Mesodermal cell (in vitro differentiated cells): Measurements from ENCODE around the gene ERICH3.

Experiments used
- H3K27ac ChIP-seq: 2 replicates; pipeline ENCODE4 v1.7.0; 2013; ENCODE audit warnings: mild to moderate bottlenecking, low read depth, low read length, moderate library complexity; ENCODE audit not compliant: severe bottlenecking
- H3K36me3 ChIP-seq: 2 replicates; pipeline ENCODE4 v1.7.1; 2013; ENCODE audit warnings: mild to moderate bottlenecking, low read length, moderate library complexity; ENCODE audit not compliant: control insufficient read depth, insufficient read depth
- H3K4me1 ChIP-seq: one replicate; pipeline ENCODE4 v1.7.1; 2013; ENCODE audit warnings: mild to moderate bottlenecking, low read length; ENCODE audit not compliant: insufficient read depth, control insufficient read depth, poor library complexity, severe bottlenecking
- H3K4me3 ChIP-seq: 2 replicates; pipeline ENCODE4 v1.7.0; 2013; ENCODE audit warnings: low read length, control low read depth, mild to moderate bottlenecking; ENCODE audit not compliant: insufficient read depth, poor library complexity, severe bottlenecking; ENCODE audit errors: extremely low read depth
- H3K9me3 ChIP-seq: 2 replicates; pipeline ENCODE4 v1.7.1; 2013; ENCODE audit warnings: mild to moderate bottlenecking, low read length, moderate library complexity; ENCODE audit not compliant: control insufficient read depth
- WGBS, 2 experiments: methylation state at CpG; one replicate each; pipeline ENCODE4 v1.1.5; 2013; ENCODE audit warnings: missing lambda C conversion rate in 2 of 2; ENCODE audit not compliant: insufficient coverage in 2 of 2; 5-methylcytosine and 5-hydroxymethylcytosine counted together

Gene ERICH3

DNA sequence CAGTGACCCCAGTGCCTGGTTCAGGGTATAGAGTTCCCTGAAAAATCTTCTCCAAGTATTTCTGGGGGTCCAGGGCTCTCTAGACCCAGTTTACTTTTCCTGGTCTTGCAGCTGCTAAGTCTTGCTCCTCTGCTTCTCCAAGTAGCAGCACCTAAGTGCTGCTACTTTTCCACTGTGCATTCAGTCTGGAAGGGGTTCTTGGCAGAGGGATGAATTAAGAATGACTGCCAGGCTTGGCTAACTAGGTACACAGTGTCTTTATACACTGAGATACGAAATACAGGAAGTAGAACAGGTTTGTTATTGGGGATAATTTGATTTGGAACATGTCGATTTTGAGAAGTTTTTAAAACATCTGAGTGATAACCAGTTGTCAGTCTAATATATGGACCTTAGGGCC is 24.2 kb upstream of the ERICH3 start:
- Histone ChIP-seq H3K27ac (no peak overlapping the region), H3K36me3 (no peaks in the 10 kb centered on the region), H3K4me3 (no peak overlapping the region), H3K9me3 (no peaks in the 10 kb centered on the region), H3K4me1 (no peaks in the 10 kb centered on the region)
- 94 to 100% methylated on average over 2 of the region's 2 CpGs for WGBS, 2 experiments

DNA sequence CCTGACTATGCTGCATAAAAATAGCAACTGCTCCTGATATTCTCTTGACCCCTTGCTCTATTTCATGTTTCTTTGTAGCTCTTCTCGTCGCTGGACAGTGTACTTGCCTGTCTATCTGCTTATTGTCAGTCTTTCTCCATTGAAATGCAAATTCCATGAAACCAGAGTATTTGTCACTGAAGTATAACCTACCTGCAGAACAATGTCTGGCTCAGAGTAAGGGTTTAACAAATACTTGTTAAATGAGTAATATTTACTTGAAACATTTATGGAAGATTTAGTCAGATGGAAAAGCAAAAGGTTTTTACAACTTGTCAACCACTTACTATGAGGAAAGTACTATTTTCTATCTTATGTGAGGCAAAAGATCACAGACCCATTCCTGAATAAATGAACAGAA is 19.9 kb upstream of the ERICH3 start:
- no peaks in the 10 kb centered on the region for H3K9me3 ChIP-seq
- WGBS, 2 experiments = 83 to 89% methylated on average over 2 of the region's 2 CpGs
- H3K27ac ChIP-seq = no peak overlapping the region
- H3K4me3 ChIP-seq = no peak overlapping the region
- no peaks in the 10 kb centered on the region for H3K4me1 ChIP-seq
- no peaks in the 10 kb centered on the region for H3K36me3 ChIP-seq

DNA sequence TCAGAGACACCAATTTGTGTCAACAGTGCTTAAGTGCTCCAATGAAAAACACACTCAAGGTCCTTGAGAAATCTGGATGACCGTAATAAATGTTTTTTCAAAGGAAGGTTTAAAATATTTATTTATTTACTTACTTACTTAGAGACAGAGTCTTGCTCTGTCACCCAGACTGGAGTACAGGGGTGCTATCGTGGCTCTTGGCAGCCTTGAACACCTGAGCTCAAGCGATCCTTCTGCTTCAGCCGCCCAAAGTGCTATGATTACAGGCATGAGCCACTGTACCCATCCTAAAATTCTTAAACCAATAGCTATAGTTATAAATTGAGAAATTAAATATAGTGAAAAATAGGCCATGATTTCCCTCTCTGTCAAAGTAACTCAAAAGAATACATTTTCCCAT is 17.3 kb upstream of the ERICH3 start:
- Histone ChIP-seq H3K36me3 (no peaks in the 10 kb centered on the region), H3K9me3 (no peaks in the 10 kb centered on the region), H3K4me3 (no peak overlapping the region), H3K4me1 (no peaks in the 10 kb centered on the region), H3K27ac (no peak overlapping the region)
- no CpG with 5 or more reads among the region's 4 CpGs for WGBS, 2 experiments

DNA sequence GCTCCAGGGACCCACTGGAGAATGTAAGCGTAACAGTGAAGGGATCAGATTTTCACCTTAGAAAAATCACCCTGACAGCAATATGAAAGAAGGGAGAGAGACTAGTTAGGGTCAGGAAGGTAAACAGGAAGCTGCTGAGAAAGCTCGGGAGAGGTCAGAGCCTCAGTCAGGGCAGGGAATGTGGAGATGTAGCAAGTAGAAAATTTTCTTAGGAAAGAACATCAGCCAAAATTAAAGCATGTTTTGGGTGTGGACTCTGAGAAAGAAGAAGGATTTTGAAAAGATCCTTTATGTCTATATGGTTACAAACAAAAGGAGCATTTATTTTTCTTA is 16.7 kb upstream of the ERICH3 start:
- WGBS, 2 experiments = 0 to 20% methylated on average over 1 of the region's 2 CpGs
- H3K27ac ChIP-seq = no peak overlapping the region
- H3K4me3 ChIP-seq = no peak overlapping the region
- H3K9me3 ChIP-seq = no peaks in the 10 kb centered on the region
- H3K36me3 ChIP-seq = no peaks in the 10 kb centered on the region
- no peaks in the 10 kb centered on the region for H3K4me1 ChIP-seq

DNA sequence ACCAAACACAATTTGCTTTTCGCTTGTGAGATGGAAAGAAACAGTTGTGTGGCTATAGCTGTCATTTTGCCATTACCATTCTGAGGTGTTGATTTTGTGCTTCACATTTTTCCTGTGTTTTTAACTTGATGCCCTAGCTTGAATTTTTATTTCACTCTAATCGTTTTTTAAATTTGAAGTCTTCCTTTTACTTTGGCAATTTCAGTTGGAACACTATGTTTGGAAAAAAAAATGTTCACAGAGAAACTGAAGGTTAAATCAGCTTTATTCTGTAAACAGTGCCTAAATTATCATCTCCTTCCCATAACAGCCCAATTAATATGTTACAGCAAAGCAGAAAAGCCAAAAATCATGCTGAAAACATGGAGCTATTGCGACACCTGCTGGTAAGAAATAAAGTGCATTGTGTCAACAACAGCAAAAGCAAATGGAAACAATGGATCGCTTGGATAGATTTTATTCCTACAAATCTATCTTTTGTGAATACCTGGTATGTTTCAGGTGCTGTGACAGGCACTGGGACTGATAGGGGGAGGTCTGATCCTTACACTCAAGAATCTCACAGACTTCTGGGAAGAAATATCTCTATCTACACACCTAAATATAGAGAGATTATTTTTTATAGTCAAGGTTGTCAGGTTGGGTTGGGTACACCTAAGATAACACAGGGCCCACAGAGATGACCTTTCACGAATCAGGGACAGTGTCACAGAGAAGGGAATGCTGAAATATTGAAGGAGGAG is 16.2 kb upstream of the ERICH3 start:
- Histone ChIP-seq H3K27ac (no peak overlapping the region), H3K4me3 (no peak overlapping the region), H3K36me3 (no peaks in the 10 kb centered on the region), H3K4me1 (no peaks in the 10 kb centered on the region), H3K9me3 (no peaks in the 10 kb centered on the region)
- WGBS, 2 experiments = 0 to 30% methylated on average over 1 to 3 of the region's 5 CpGs

DNA sequence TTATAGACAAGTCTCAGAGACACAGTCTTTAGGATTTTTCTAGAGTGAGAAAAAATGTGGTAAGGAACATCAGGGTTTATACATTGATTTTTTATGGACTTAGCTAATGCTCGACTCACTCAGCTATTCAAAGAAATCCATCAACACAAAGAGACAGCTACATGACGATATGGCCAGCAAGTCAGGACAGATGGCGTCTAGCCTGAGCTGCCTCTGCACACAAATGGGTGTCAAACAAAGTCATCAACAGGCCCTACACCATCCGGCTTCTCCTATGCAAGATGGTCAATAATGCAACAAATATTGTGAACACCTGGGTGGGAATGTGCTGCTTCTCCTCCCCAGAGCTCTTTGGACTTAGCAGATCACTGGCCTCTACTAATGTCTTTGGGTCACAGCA is 13.3 kb upstream of the ERICH3 start:
- H3K4me1 ChIP-seq = no peaks in the 10 kb centered on the region
- H3K36me3 ChIP-seq = no peaks in the 10 kb centered on the region
- H3K27ac ChIP-seq = no peak overlapping the region
- no peak overlapping the region for H3K4me3 ChIP-seq
- 83 to 100% methylated on average over 3 to 4 of the region's 4 CpGs for WGBS, 2 experiments
- no peaks in the 10 kb centered on the region for H3K9me3 ChIP-seq

DNA sequence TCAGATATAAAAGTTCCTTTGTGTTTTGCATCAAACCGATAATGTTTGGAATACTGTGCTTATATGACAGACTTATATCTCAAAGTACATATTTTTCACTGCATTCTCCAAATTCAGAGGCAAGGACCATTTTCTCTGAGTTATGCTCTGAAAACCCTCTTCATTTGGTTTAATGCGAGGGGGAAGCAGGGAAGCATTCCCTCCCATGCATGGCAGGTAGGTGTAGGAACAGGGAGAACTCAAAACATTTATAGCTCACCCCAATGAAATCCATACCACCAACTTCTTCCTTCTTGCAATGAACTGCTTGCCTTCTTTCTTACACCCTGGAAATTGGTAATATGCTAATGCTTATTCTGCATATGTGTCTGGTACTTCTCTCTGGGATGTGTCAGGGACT is 10.7 kb upstream of the ERICH3 start:
- Histone ChIP-seq H3K9me3 (no peaks in the 10 kb centered on the region), H3K4me3 (no peak overlapping the region), H3K27ac (no peak overlapping the region), H3K36me3 (no peaks in the 10 kb centered on the region), H3K4me1 (no peaks in the 10 kb centered on the region)
- WGBS, 2 experiments = no CpG with 5 or more reads among the region's 2 CpGs

DNA sequence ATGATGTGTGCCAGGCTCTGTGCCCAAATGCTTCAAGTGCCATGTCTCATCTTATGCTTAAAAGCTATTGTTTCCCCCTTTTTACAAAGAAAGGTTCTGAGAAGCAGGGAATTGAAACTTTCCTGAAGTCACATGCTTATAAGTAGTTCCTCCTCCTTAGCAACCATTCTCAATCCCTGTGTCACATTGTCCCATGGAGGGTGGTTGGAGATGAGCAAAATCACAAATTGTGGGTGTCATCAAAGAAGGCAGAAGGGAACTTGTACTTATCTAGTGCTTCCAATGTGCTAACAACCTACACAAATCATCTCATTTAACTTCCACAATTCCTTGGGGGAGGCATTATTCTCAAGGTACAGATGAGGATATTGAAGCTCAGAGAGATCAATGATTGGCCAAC is 10.1 kb upstream of the ERICH3 start:
- H3K27ac ChIP-seq = no peak overlapping the region
- no peaks in the 10 kb centered on the region for H3K9me3 ChIP-seq
- H3K4me3 ChIP-seq = no peak overlapping the region
- H3K4me1 ChIP-seq = no peaks in the 10 kb centered on the region
- no peaks in the 10 kb centered on the region for H3K36me3 ChIP-seq

DNA sequence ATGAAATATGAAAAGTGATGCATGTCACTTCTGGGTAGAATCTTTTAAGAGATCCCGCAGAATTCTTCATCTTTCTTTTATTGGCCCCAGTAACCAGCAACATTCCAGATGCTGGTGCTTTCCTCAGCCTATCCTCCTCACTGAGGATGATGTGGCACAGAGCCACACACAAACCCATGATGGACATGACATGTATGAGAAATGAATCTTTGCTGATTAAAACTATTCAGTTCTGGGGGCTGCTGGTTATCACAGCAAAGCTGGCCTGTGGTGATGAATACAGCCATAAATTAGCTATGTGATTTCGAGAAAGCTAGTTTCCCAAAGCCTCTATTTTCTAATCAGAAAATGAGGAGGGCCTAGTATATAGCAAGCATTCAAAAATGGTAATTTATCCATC is 8.3 kb upstream of the ERICH3 start:
- H3K4me3 ChIP-seq = no peak overlapping the region
- H3K4me1 ChIP-seq = no peaks in the 10 kb centered on the region
- H3K36me3 ChIP-seq = no peaks in the 10 kb centered on the region
- H3K9me3 ChIP-seq = no peaks in the 10 kb centered on the region
- H3K27ac ChIP-seq = no peak overlapping the region
- WGBS, 2 experiments = no CpG with 5 or more reads among the region's 2 CpGs

DNA sequence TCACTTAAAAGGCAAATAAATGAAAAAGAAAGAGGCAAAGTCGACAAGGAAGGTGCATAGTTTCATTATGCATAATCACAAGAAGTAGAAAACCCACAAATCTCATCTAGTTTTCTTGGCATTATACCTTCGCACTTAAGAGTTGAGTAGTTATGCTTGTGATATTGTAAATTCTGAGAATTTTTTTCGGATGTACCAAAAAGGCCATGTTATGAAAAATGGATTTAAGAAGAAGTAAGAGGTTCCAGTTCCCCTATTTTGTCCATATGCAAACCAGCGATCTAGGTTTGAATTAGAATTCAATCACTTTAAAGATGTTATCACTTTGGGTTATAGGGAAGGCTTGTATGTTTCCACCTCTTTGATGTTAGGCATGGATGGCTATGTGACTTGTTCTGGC is 7.9 kb upstream of the ERICH3 start:
- Histone ChIP-seq H3K36me3 (no peaks in the 10 kb centered on the region), H3K9me3 (no peaks in the 10 kb centered on the region), H3K4me1 (no peaks in the 10 kb centered on the region), H3K4me3 (no peak overlapping the region), H3K27ac (no peak overlapping the region)
- 80 to 100% methylated on average over 1 of the region's 4 CpGs for WGBS, 2 experiments

DNA sequence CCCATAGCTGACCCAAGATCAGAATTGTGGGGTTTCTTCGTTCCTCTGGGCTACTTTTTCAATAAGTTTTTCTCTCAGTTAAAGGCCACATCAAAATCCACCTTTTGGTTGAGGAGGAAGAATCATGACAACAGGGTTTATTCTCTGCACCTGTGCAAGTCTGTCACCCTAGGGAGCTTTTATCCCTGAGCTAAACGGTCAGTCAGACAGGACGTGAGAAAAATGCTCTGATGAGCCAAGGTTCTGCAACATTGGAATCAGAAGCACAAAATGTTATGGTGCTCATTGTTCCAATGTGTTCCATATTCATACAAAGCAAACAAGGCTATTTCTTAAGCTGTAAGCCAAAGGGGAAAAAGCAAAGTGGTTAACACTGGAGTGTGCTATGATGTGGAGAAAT is 7.4 kb upstream of the ERICH3 start:
- Histone ChIP-seq H3K9me3 (no peaks in the 10 kb centered on the region), H3K4me1 (no peaks in the 10 kb centered on the region), H3K27ac (no peak overlapping the region), H3K36me3 (no peaks in the 10 kb centered on the region), H3K4me3 (no peak overlapping the region)
- WGBS, 2 experiments = 84 to 90% methylated on average over 2 to 3 of the region's 3 CpGs
